ENCODE results near the gene CGB1. TPM values are rescaled to one million over a fixed set of nuclear protein-coding genes. Genes with fewer than 3 reads are reported as not detected.

CGB1 gene
- total and polyA plus RNA-seq, 10 of the 15 experiments (the other 5 are each of a cell fraction or from before 2014, with no cell fraction given) = not detected

DNA sequence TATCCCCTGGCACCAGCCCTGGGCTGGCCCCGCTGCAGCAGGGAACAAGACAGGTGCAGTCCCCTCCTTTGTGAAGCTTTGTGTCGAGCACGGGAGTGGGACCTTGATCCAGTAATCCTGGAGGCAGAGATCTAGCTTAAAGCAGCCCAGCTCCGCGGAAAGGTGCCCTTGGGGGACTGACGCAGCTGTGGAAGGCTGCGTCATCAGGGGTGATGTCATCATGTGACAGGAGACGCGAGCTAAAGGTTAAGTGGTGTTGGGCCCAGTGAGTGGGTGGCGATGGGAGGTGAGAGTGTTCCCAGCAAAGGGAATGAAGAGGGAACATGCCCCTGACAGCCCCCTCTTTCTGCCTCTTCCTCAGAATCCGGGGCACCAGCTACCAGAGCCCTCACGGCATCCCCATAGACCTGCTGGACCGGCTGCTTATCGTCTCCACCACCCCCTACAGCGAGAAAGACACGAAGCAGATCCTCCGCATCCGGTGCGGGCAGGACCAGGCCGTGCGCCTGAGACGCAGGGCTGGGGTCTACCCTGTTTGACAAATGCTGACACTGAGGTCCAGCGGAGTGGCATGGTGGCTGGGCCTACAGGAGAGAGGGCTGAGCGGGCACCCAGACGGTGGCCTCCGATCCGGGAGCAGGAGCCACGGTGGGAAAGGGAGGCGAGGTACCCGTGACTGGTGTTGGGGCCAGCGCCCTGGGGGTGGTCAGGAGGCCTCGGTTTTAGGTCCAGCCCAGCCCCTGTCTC is 22.4 kb downstream of the CGB1 start:
- Histone ChIP-seq H3K27ac (ENCODE audit: control insufficient read depth, insufficient read depth) (no peak overlapping the region), H4K20me1 (ENCODE audit: control insufficient read depth, insufficient read depth) (no peaks in the 10 kb centered on the region), H2AFZ (ENCODE audit: control insufficient read depth, low read depth, low read length) (no peak overlapping the region), H3K27me3 (replicated peaks in 1 of 2; ENCODE audit: control insufficient read depth in 2 of 2, insufficient read depth in 2 of 2, low read length in 1 of 2) (no peaks in the 10 kb centered on the region), H3K79me2 (ENCODE audit: control insufficient read depth, insufficient read depth, low read length) (no peaks in the 10 kb centered on the region), H3K9ac (ENCODE audit: control insufficient read depth, insufficient read depth, low read length) (no peak overlapping the region), H3K4me1 (ENCODE audit: control insufficient read depth, insufficient read depth, low read length) (peaks cover 5% of the 10 kb centered on the region), H3K9me3 (replicated peaks; ENCODE audit: control insufficient read depth, insufficient read depth, low read length) (no peaks in the 10 kb centered on the region), H3K36me3 (ENCODE audit: control insufficient read depth in 2 of 2, insufficient read depth in 2 of 2, low read length in 1 of 2) (peaks cover 7 to 17% of the 10 kb centered on the region in 2 experiments), H3K4me3 (no peak overlapping the region), H3K4me2 (ENCODE audit: control insufficient read depth, insufficient read depth) (no peak overlapping the region)
- ChIA-PET CTCF (no interaction called here), RAD21 (ENCODE audit: unreplicated experiment) (no interaction called here), SMC1A (ENCODE audit: uncharacterized antibody, unreplicated experiment) (no interaction called here), POLR2A (no interaction called here)
- intact Hi-C loops (cut with micrococcal nuclease; ENCODE audit: unreplicated experiment) = no loop called here
- in situ Hi-C loops (cut with MboI) = no loop called here
- TF ChIP-seq ZNF24 (IDR thresholded peaks at IDR 0.05) (no peak), ZNF217 (IDR thresholded peaks at IDR 0.05) (no peak), POLR2A (IDR thresholded peaks at IDR 0.05; ENCODE audit: low read depth, low read length) (no peak; the same call in none of the 2 replicates), FOXK2 (IDR thresholded peaks at IDR 0.05) (no peak), KAT2A (conservative IDR thresholded peaks at IDR 0.05; ENCODE audit: control insufficient read depth, low read depth, low read length) (no peak), SMAD1 (IDR thresholded peaks at IDR 0.05; ENCODE audit: low read depth, partially characterized antibody) (no peak), E2F4 (IDR thresholded peaks at IDR 0.05; ENCODE audit: low read depth, low read length) (no peak), JUNB (IDR thresholded peaks at IDR 0.05) (no peak), HCFC1 (IDR thresholded peaks at IDR 0.05; ENCODE audit: low read length) (no peak)
- TF ChIP-seq, protein P1, sequence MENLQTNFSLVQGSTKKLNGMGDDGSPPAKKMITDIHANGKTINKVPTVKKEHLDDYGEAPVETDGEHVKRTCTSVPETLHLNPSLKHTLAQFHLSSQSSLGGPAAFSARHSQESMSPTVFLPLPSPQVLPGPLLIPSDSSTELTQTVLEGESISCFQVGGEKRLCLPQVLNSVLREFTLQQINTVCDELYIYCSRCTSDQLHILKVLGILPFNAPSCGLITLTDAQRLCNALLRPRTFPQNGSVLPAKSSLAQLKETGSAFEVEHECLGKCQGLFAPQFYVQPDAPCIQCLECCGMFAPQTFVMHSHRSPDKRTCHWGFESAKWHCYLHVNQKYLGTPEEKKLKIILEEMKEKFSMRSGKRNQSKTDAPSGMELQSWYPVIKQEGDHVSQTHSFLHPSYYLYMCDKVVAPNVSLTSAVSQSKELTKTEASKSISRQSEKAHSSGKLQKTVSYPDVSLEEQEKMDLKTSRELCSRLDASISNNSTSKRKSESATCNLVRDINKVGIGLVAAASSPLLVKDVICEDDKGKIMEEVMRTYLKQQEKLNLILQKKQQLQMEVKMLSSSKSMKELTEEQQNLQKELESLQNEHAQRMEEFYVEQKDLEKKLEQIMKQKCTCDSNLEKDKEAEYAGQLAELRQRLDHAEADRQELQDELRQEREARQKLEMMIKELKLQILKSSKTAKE (IDR thresholded peaks at IDR 0.05; ENCODE audit: low read depth, poor library complexity, severe bottlenecking) = no peak
- WGBS (ENCODE audit: insufficient coverage, insufficient replicate concordance, low lambda C conversion rate, missing lambda C conversion rate) = 95% methylated on average over 32 of the region's 32 CpGs
- BruUV-seq (replicated peaks) = no TSS peak
- FAIRE-seq (no peak), DNase-seq (ENCODE audit: low read depth, low spot score) (no peak), ATAC-seq (no peak)
